HG02678 (cell line): ENCODE results near the gene DHDH.

Experiments used
- ATAC-seq: cut with Tn5 transposase; IDR thresholded peaks from one replicate; pipeline ENCODE4 v1.9.1; 2021; ENCODE audit warnings: mild to moderate bottlenecking, moderate library complexity; ENCODE audit not compliant: unreplicated experiment

DHDH gene

GRCh38 chr19:48965806-48966540, 32.5 kb downstream of the DHDH start:
- peak; percentile 31 for ATAC-seq

- no peak for ATAC-seq
Measured at GRCh38 chr19:48966541-48967345, 33.2 kb downstream of the DHDH start.

GRCh38 chr19:48967346-48968178, 34.1 kb downstream of the DHDH start:
- ATAC-seq = no peak

GRCh38 chr19:48968179-48968661, 34.7 kb downstream of the DHDH start:
- no peak for ATAC-seq

- ATAC-seq = no peak
Measured at GRCh38 chr19:48968813-48969218, 35.3 kb downstream of the DHDH start.

GRCh38 chr19:48969276-48970138, 36.0 kb downstream of the DHDH start:
- no peak for ATAC-seq

GRCh38 chr19:48970139-48970766, 36.8 kb downstream of the DHDH start:
- ATAC-seq = no peak

GRCh38 chr19:48970923-48971395, 37.5 kb downstream of the DHDH start:
- peak; percentile 36 for ATAC-seq

GRCh38 chr19:48975947-48976847, 42.7 kb downstream of the DHDH start:
- no peak for ATAC-seq

- no peak for ATAC-seq
Measured at GRCh38 chr19:48977061-48977460, 43.6 kb downstream of the DHDH start.

- ATAC-seq = no peak
Measured at GRCh38 chr19:48982280-48982679, 48.8 kb downstream of the DHDH start.

GRCh38 chr19:48985711-48986110, 52.2 kb downstream of the DHDH start:
- no peak for ATAC-seq

- ATAC-seq = no peak
Measured at GRCh38 chr19:48986211-48986610, 52.7 kb downstream of the DHDH start.

GRCh38 chr19:48987323-48987722, 53.8 kb downstream of the DHDH start:
- ATAC-seq = no peak

- ATAC-seq = no peak
Measured at GRCh38 chr19:48988286-48988685, 54.8 kb downstream of the DHDH start.

- ATAC-seq = no peak
Measured at GRCh38 chr19:48988860-48989259, 55.4 kb downstream of the DHDH start.

- ATAC-seq = no peak
Measured at GRCh38 chr19:48989701-48990291, 56.3 kb downstream of the DHDH start.

GRCh38 chr19:48990400-48990799, 56.9 kb downstream of the DHDH start:
- ATAC-seq = no peak
